Left kidney (tissue), 2 donors: Measurements from ENCODE around the gene OR2T5. TPM values are rescaled to one million over a fixed set of nuclear protein-coding genes. Genes with fewer than 3 reads are reported as not detected.
"Not testable (repeated sequence)": the region's sequence is repeated elsewhere in the genome, so short reads cannot be mapped to it uniquely, and the experiment has no call there.

ENCODE experiments used
- DNase-seq: peaks from one replicate; pipeline ENCODE4 v3.0.0-alpha.2; 2013
- polyA plus RNA-seq: library from polyadenylated mRNA; unstranded; fragments of 120-200 nt; gene quantifications from one replicate; pipeline ENCODE4 v1.2.1, GENCODE V29; 2013; ENCODE audit not compliant: insufficient read length

The OR2T5 gene
- polyA plus RNA-seq, 1 donor: not detected

DNA sequence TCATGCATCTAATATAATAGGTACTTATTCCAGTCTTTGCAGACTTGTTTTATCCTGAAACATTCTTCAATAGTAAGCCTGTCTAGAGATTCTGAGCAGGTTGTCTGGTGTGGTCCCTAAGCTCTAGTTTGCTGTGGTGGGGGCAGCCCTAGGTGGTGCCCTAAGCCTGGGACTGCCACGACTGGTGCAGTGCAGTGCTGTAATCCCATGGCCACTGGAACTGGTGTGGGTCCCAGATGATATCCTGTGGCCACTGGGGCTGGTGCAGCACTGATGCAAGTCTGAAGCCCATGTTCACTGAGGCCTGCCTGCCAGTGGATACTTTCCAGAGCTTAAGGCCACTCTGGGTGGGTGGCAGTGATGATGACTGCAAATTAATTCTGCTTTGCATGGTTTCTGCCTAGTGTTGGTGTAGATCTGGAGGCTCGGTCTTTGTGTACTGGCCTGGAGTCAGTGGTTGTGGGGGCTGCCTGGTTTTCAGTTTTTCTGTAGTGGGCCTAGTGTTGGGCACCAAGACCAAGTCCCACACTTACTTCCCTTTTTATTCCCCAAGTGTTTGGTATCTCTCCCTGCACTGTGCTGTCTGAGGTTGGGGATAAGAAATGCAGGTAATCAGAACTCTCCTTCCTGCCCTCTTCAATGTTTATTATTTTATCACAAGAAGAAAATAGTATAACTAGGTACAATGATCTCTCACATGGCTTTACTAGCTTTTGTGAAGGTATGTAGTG is 12.1 kb downstream of the OR2T5 start:
- not testable (repeated sequence) for DNase-seq

DNA sequence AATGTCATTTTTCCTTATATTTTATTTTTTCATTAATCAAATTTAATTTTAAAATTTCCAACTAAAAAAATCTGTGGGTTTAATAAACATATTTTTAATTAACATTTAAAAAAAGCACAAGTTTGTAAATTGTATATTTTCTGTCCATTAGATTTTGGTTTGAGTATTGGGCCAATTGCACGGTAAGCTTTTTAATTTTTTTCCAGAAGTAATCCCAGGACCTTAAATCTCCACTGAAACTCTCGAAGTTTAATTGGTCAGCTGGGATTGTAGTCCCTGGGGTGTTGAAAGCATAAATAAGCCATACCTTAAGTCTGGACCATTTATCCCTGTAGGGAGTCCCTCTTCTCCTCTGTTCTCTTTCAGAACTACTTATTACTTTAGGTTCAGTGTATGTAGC is 19.4 kb downstream of the OR2T5 start, which contains the start of gene OR2G6:
TSS of gene OR2G6 (plus strand) at position 301 of the 400 bp plus-strand sequence. CDS start 13,574 bp downstream, outside the sequence.
- not testable (repeated sequence) for DNase-seq

DNA sequence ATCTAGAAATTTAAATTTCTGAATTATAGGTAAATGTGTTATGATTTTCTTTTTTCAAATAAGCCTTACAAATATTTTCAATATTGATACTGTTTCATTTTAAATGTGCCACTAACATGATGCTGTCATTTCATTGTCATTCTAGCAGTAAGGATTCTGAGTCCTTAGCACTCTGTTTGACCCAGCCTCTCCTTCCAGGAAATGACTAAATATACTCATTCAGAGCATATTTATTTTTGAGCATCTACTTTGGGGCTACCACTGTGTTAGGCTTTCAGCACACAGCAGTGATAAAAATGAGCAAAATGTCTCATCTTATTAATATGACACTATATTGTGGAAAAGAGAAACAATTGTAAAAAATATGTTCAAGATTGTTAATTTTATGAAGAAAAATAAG is 21.8 kb downstream of the OR2T5 start:
- not testable (repeated sequence) for DNase-seq

DNA sequence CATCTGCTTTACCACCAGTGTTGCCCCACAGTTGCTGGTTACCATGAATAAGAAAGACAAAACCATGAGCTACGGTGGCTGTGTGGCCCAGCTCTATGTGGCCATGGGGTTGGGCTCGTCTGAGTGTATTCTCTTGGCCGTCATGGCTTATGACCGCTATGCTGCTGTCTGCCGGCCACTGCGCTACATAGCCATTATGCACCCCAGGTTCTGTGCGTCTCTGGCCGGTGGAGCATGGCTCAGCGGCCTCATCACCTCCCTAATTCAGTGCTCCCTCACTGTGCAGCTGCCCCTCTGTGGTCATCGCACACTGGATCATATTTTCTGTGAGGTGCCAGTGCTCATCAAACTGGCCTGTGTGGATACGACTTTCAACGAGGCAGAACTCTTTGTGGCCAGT is 33.5 kb downstream of the OR2T5 start:
- no peak for DNase-seq

DNA sequence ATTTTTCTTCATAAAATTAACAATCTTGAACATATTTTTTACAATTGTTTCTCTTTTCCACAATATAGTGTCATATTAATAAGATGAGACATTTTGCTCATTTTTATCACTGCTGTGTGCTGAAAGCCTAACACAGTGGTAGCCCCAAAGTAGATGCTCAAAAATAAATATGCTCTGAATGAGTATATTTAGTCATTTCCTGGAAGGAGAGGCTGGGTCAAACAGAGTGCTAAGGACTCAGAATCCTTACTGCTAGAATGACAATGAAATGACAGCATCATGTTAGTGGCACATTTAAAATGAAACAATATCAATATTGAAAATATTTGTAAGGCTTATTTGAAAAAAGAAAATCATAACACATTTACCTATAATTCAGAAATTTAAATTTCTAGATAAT is 49.1 kb downstream of the OR2T5 start:
- not testable (repeated sequence) for DNase-seq

Other genes starting within 250 kb of the OR2T5 start
- not detected for gene OR2T33, start 210.6 kb upstream of the OR2T5 start, polyA plus RNA-seq
- gene OR2T12, start 185.2 kb upstream of the OR2T5 start, polyA plus RNA-seq: 0.07 TPM
- not detected for gene OR2M7, start 164.0 kb upstream of the OR2T5 start, polyA plus RNA-seq
- gene OR14C36, start 139.8 kb upstream of the OR2T5 start, polyA plus RNA-seq: not detected
- not detected for gene OR2T4, start 126.9 kb upstream of the OR2T5 start, polyA plus RNA-seq
- gene OR2T6, start 112.8 kb upstream of the OR2T5 start, polyA plus RNA-seq: not detected
- not detected for gene OR2T1, start 85.5 kb upstream of the OR2T5 start, polyA plus RNA-seq
- gene OR2T2, start 43.0 kb upstream of the OR2T5 start, polyA plus RNA-seq: not detected
- not detected for gene OR2T3, start 15.2 kb upstream of the OR2T5 start, polyA plus RNA-seq
- gene OR2G6, start 19.5 kb downstream of the OR2T5 start, polyA plus RNA-seq: 0.03 TPM
- not detected for gene OR2T29, start 74.2 kb downstream of the OR2T5 start, polyA plus RNA-seq
- gene OR2T34, start 86.2 kb downstream of the OR2T5 start, polyA plus RNA-seq: not detected
- gene OR2T10, start 109.1 kb downstream of the OR2T5 start, polyA plus RNA-seq: 0.05 TPM
- not detected for gene OR2T11, start 146.5 kb downstream of the OR2T5 start, polyA plus RNA-seq
- not detected for gene OR2T35, start 156.7 kb downstream of the OR2T5 start, polyA plus RNA-seq
- gene OR2T27, start 166.9 kb downstream of the OR2T5 start, polyA plus RNA-seq: not detected
- gene OR14I1, start 214.2 kb downstream of the OR2T5 start, polyA plus RNA-seq: not detected